PC-9 (cell line): ENCODE data around the gene EIF5AL1. TPM values are rescaled to one million over a fixed set of nuclear protein-coding genes. Genes with fewer than 3 reads are reported as not detected.

Source experiments
- BruUV-seq: library from RNA; stranded (reverse); fragments of 400-500 nt; replicated peaks from 2 replicates; lab custom pipeline; 2021; lab: Mats Ljungman, UMichigan
- CTCF ChIA-PET: fragments of 300-600 bp; sonication (Branson Sonifier 250); formaldehyde crosslinking; loops from one replicate; lab custom pipeline; 2022; ENCODE audit warnings: antibody characterized with exemption; lab: Charles Lee
- POLR2A ChIA-PET: fragments of 300-600 bp; sonication (Branson Sonifier 250); formaldehyde crosslinking; loops from one replicate; lab custom pipeline; 2022; ENCODE audit warnings: antibody characterized with exemption; ENCODE audit not compliant: unreplicated experiment; lab: Charles Lee
- DNase-seq, 2 experiments: peaks; one replicate each; pipeline versions ENCODE4 v3.0.0 to v3.0.0-alpha.2; 2015 to 2022; ENCODE audit warnings: mixed read lengths in 1 of 2
- H2AFZ ChIP-seq: fragments of 200-600 bp; sonication (generic); 2 replicates; pipeline ENCODE4 v1.8.1; 2017; ENCODE audit warnings: antibody characterized with exemption
- H3F3A ChIP-seq: fragments of 200-600 bp; sonication (generic); 2 replicates; pipeline ENCODE4 v1.8.1; 2017; ENCODE audit warnings: antibody characterized with exemption, mild to moderate bottlenecking, low read depth; ENCODE audit not compliant: insufficient read depth
- H3K27ac ChIP-seq: fragments of 200-600 bp; sonication (generic); 2 replicates; pipeline ENCODE4 v1.6.1; 2016; ENCODE audit warnings: mixed run types
- H3K27me3 ChIP-seq: fragments of 200-600 bp; sonication (generic); 2 replicates; pipeline ENCODE4 v1.6.1; 2016; ENCODE audit warnings: low read depth, mixed run types; ENCODE audit not compliant: insufficient read depth
- H3K36me3 ChIP-seq: fragments of 200-600 bp; sonication (generic); 2 replicates; pipeline ENCODE4 v1.6.1; 2016; ENCODE audit warnings: low read depth, mixed run types
- H3K4me1 ChIP-seq: fragments of 200-600 bp; sonication (generic); replicated peaks from 2 replicates; pipeline ENCODE4 v1.6.1; 2016; ENCODE audit warnings: mixed run types; ENCODE audit not compliant: insufficient read depth
- H3K4me2 ChIP-seq: fragments of 200-600 bp; sonication (generic); 2 replicates; pipeline ENCODE4 v1.6.1; 2017; ENCODE audit warnings: mixed run types
- H3K4me3 ChIP-seq: fragments of 200-600 bp; sonication (generic); 2 replicates; pipeline ENCODE4 v1.6.1; 2016; ENCODE audit warnings: mixed run types
- H3K79me2 ChIP-seq: fragments of 200-600 bp; sonication (generic); 2 replicates; pipeline ENCODE4 v1.6.1; 2017; ENCODE audit warnings: low read depth, mixed run types
- H3K9me2 ChIP-seq: fragments of 200-600 bp; sonication (generic); 2 replicates; pipeline ENCODE4 v1.8.1; 2017; ENCODE audit warnings: mild to moderate bottlenecking; ENCODE audit not compliant: insufficient read depth
- H3K9me3 ChIP-seq: fragments of 200-600 bp; sonication (generic); 2 replicates; pipeline ENCODE4 v1.8.1; 2016; ENCODE audit warnings: low read depth; ENCODE audit not compliant: insufficient read depth
- H4K20me1 ChIP-seq: fragments of 200-600 bp; sonication (generic); 2 replicates; pipeline ENCODE4 v1.8.1; 2017; ENCODE audit not compliant: insufficient read depth
- EZH2 ChIP-seq: fragments of 200-600 bp; sonication (generic); IDR thresholded peaks from 2 replicates; pipeline ENCODE4 v1.8.0; 2017; ENCODE audit warnings: antibody characterized with exemption, low read depth
- intact Hi-C: fragments of 100-400 bp; cut with micrococcal nuclease; formaldehyde crosslinking; loops from one replicate; pipeline ENCODE4 v1.10.0; 2022; ENCODE audit not compliant: unreplicated experiment
- total RNA-seq: library from RNA; stranded (reverse); gene quantifications from 2 replicates; pipeline ENCODE4 v1.2.3, GENCODE V29; 2021
- TF ChIP-seq, protein P1 (sequence below): fragments of 200-600 bp; sonication (generic); conservative IDR thresholded peaks from 2 replicates; pipeline ENCODE4 v1.6.1; 2017; ENCODE audit warnings: mixed run types, antibody characterized with exemption, mild to moderate bottlenecking, moderate library complexity

EIF5AL1 gene
- total RNA-seq, 1 experiment from 2014 or later, result 0.48 TPM

DNA sequence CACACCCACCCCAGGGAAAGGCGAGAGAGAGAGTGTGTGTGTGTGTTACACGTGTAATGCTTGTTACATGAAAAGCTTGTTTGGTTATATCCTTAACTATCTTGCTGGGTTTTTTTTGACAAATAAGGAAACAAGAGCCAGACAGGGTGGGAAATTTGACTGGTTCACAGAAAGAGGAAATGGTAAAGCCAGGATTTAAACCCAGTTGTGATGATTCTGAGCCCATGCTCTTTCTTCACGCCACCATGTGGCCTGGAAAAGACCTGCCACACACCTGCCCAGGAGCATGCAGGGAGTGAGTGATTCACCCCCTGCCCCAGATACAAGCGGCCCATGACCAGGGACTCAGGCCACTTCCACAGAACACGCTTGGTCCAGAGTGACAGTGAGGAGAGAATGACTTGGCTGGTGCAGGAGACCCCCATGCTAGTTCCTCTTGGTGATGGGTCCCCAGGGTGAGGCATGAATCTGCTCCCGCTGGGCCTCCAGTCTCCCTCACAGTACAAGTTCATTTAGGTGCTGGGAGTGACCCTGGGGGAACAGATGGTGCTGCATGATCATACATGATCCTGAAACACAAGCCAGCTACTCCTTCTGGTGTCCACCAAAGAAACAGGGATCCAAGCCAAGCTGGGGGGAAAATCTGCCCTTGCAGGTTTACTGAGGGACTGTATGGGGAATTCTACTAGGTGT, 21.0 kb upstream of the EIF5AL1 start:
- Histone ChIP-seq H3K27ac (no peak overlapping the region), H3K79me2 (no peaks in the 10 kb centered on the region), H3K9me3 (no peaks in the 10 kb centered on the region), H3K9me2 (no peaks in the 10 kb centered on the region), H4K20me1 (no peaks in the 10 kb centered on the region), H3K4me3 (no peak overlapping the region), H3K4me2 (no peak overlapping the region), H3K27me3 (peaks cover 6% of the 10 kb centered on the region; the same call in 1 of the 2 replicates), H2AFZ (no peak overlapping the region), H3F3A (no peaks in the 10 kb centered on the region), H3K4me1 (peaks cover 15% of the 10 kb centered on the region), H3K36me3 (no peaks in the 10 kb centered on the region)
- TF ChIP-seq EZH2, result no peak
- TF ChIP-seq, protein P1, sequence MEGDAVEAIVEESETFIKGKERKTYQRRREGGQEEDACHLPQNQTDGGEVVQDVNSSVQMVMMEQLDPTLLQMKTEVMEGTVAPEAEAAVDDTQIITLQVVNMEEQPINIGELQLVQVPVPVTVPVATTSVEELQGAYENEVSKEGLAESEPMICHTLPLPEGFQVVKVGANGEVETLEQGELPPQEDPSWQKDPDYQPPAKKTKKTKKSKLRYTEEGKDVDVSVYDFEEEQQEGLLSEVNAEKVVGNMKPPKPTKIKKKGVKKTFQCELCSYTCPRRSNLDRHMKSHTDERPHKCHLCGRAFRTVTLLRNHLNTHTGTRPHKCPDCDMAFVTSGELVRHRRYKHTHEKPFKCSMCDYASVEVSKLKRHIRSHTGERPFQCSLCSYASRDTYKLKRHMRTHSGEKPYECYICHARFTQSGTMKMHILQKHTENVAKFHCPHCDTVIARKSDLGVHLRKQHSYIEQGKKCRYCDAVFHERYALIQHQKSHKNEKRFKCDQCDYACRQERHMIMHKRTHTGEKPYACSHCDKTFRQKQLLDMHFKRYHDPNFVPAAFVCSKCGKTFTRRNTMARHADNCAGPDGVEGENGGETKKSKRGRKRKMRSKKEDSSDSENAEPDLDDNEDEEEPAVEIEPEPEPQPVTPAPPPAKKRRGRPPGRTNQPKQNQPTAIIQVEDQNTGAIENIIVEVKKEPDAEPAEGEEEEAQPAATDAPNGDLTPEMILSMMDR, result peak; percentile 36; the same call in 1 of the 2 replicates
- BruUV-seq, result no TSS peak
- CTCF ChIA-PET, result interaction anchor here (0.6 kb wide), 1 partner anchor 89 kb away, joined by 3 read pairs; no protein-coding TSS in a partner anchor
- POLR2A ChIA-PET, result no interaction called here
- no peak for DNase-seq
- intact Hi-C loops, result no loop called here

DNA sequence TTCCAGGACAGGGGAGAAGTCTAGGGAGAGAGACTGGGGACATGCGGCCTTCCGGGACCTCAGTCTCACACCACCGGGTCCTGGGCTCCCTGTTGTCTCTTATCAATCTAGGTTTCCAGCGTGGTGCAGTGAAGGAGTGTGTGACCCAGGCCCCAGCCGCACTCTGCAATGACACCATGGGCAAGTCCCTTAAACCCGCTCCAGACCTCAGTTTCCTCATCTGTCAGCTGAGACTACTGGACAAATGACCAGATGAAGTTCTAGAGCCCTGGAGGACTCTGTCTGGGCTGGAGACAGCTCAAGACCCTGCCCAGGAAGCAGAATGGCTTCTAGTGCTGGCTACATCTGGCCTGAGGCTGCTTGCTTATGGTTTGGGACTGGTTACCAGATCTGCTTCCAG, 20.1 kb upstream of the EIF5AL1 start:
- Histone ChIP-seq H3K36me3 (no peaks in the 10 kb centered on the region), H3K27ac (no peak overlapping the region), H4K20me1 (no peaks in the 10 kb centered on the region), H3F3A (no peaks in the 10 kb centered on the region), H3K4me3 (no peak overlapping the region), H3K9me2 (no peaks in the 10 kb centered on the region), H3K27me3 (peaks cover 16% of the 10 kb centered on the region), H2AFZ (no peak overlapping the region), H3K79me2 (no peaks in the 10 kb centered on the region), H3K4me2 (no peak overlapping the region), H3K4me1 (peaks cover 15% of the 10 kb centered on the region), H3K9me3 (no peaks in the 10 kb centered on the region)
- DNase-seq, result no peak
- intact Hi-C loops, result no loop called here
- CTCF ChIA-PET, result no interaction called here
- TF ChIP-seq, protein P1, result no peak
- TF ChIP-seq EZH2, result no peak
- POLR2A ChIA-PET, result no interaction called here
- no TSS peak for BruUV-seq

DNA sequence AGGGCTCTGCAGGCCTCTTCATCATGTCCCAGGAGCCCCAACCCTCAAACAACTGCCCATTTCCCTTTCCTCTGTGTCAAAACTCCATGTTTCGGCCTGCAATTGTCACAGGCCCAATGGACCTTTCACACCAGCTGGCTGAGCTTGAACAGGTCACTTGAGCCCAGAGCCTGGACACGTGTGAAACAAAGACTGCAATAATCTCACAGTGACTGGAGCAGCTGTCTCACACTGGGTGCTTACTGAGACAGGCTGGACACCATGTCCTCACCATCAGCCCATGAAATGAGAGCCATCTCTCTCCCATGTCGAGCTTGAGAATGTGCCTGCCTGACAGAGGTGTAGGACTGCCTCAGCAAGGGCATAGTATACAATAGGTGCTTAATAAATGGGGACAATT, 19.5 kb upstream of the EIF5AL1 start:
- H3K79me2 ChIP-seq, result no peaks in the 10 kb centered on the region
- ChIA-PET POLR2A (no interaction called here), CTCF (no interaction called here)
- TF ChIP-seq, protein P1, result no peak
- TF ChIP-seq EZH2, result no peak
- no TSS peak for BruUV-seq
- no peak overlapping the region for H2AFZ ChIP-seq
- H3K27me3 ChIP-seq, result peaks cover 20% of the 10 kb centered on the region
- H3K4me1 ChIP-seq, result peaks cover 12% of the 10 kb centered on the region
- H3K9me2 ChIP-seq, result no peaks in the 10 kb centered on the region
- H4K20me1 ChIP-seq, result no peaks in the 10 kb centered on the region
- no peaks in the 10 kb centered on the region for H3F3A ChIP-seq
- intact Hi-C loops, result no loop called here
- H3K4me3 ChIP-seq, result no peak overlapping the region
- no peak overlapping the region for H3K27ac ChIP-seq
- DNase-seq, result no peak
- H3K9me3 ChIP-seq, result no peaks in the 10 kb centered on the region
- no peak overlapping the region for H3K4me2 ChIP-seq
- no peaks in the 10 kb centered on the region for H3K36me3 ChIP-seq
